HG02870 (cell line): ENCODE measurements around the gene MICA.
A peak's percentile ranks its signal among the peaks of the same experiment; 100 is the strongest.
"Not testable (repeated sequence)": the region's sequence is repeated elsewhere in the genome, so short reads cannot be mapped to it uniquely, and the experiment has no call there.

ENCODE experiments used
- ATAC-seq: cut with Tn5 transposase; IDR thresholded peaks from one replicate; pipeline ENCODE4 v1.9.1; 2021; ENCODE audit warnings: mild to moderate bottlenecking, moderate library complexity; ENCODE audit not compliant: unreplicated experiment

The MICA gene

GRCh38 chr6:31403283-31404060, at the start of gene MICA:
TSS of gene MICA (plus strand) at chr6:31403595. CDS start at chr6:31403633, 38 bp downstream.
- ATAC-seq = peak; percentile 44

GRCh38 chr6:31354158-31354863, 49.1 kb upstream of the MICA start:
- no peak for ATAC-seq

- no peak for ATAC-seq
Observed at GRCh38 chr6:31354864-31355582, 48.4 kb upstream of the MICA start.

- ATAC-seq = no peak
Observed at GRCh38 chr6:31355583-31355948, 47.8 kb upstream of the MICA start.

- peak; percentile 27 for ATAC-seq
Observed at GRCh38 chr6:31356216-31356945, 47.0 kb upstream of the MICA start.

GRCh38 chr6:31356946-31357466, 46.4 kb upstream of the MICA start, which contains the start of gene HLA-B:
TSS of gene HLA-B (minus strand) at chr6:31357179. CDS start at chr6:31357158, 21 bp downstream.
- ATAC-seq = peak; percentile 74

- ATAC-seq = no peak
Observed at GRCh38 chr6:31357886-31358285, 45.5 kb upstream of the MICA start.

- ATAC-seq = no peak
Observed at GRCh38 chr6:31358302-31358701, 45.1 kb upstream of the MICA start.

- ATAC-seq = no peak
Observed at GRCh38 chr6:31359581-31359980, 43.8 kb upstream of the MICA start.

- no peak for ATAC-seq
Observed at GRCh38 chr6:31362751-31363150, 40.6 kb upstream of the MICA start.

- no peak for ATAC-seq
Observed at GRCh38 chr6:31363811-31364210, 39.6 kb upstream of the MICA start.

GRCh38 chr6:31365864-31366263, 37.5 kb upstream of the MICA start:
- ATAC-seq = no peak

- peak; percentile 65 for ATAC-seq
Observed at GRCh38 chr6:31366693-31367470, 36.5 kb upstream of the MICA start.

GRCh38 chr6:31368461-31368860, 34.9 kb upstream of the MICA start:
- ATAC-seq = no peak

- not testable (repeated sequence) for ATAC-seq
Observed at GRCh38 chr6:31374118-31374517, 29.3 kb upstream of the MICA start.

GRCh38 chr6:31375699-31376098, 27.7 kb upstream of the MICA start:
- no peak for ATAC-seq

- no peak for ATAC-seq
Observed at GRCh38 chr6:31377029-31377428, 26.4 kb upstream of the MICA start.

GRCh38 chr6:31378062-31378720, 25.2 kb upstream of the MICA start:
- ATAC-seq = no peak

GRCh38 chr6:31378721-31379103, 24.7 kb upstream of the MICA start:
- ATAC-seq = no peak
